Peyer's patch (tissue), 4 donors: ENCODE measurements around the gene GNB5.

Experiments
- CTCF ChIP-seq, 6 experiments: fragments of 450-650 bp in 4 of 6; fragments of 200-600 bp in 2 of 6; sonication (generic) in 1 of 6; IDR thresholded peaks; one replicate each; pipeline ENCODE4 v1.5.1; 2017 to 2019; ENCODE audit warnings: antibody characterized with exemption in 6 of 6, mild to moderate bottlenecking in 3 of 6, moderate library complexity in 1 of 6
- POLR2A ChIP-seq, 2 donors: fragments of 450-650 bp; IDR thresholded peaks; one replicate each; pipeline ENCODE4 v1.5.1; 2017; ENCODE audit warnings: antibody characterized with exemption in 2 of 2, mild to moderate bottlenecking in 2 of 2, moderate library complexity in 2 of 2

DNA sequence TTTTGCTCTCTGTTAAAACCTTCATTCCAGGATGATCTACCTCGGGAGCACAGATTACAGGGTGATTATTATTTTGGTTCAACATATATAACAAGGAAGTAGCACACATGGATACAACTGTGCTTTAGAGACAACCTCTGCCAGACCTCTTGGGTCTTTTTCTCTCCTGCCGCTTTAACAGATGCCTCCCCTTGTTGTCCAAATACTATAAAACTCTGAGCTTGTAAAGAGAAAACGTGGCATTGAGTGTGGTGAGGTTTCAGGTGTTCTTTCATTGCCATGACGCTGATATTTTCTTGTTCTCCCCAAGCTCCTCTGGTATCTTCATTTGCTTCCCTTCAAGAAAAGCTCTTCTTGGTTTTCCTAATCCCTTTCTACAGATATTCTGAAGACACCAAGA is 107.6 kb downstream of the GNB5 start:
- no peak for TF ChIP-seq CTCF (IDR thresholded peaks at IDR 0.05)
- no peak for TF ChIP-seq POLR2A (IDR thresholded peaks at IDR 0.05)
